Immature natural killer cell (primary cell): ENCODE measurements around the gene HSPB7. TPM values are rescaled to one million over a fixed set of nuclear protein-coding genes. Genes with fewer than 3 reads are reported as not detected.
"Not testable (repeated sequence)": the region's sequence is repeated elsewhere in the genome, so short reads cannot be mapped to it uniquely, and the experiment has no call there.

ENCODE experiments used
- DNase-seq, 3 donors: peaks; one replicate each; pipeline ENCODE4 v3.0.0; 2022; ENCODE audit warnings: mixed read lengths in 1 of 3
- H3K27ac Mint-ChIP-seq, 6 donors: one replicate each; pipeline ENCODE4 v1.8.0; 2020; ENCODE audit warnings: mixed read lengths in 6 of 6, mild to moderate bottlenecking in 5 of 6, inconsistent platforms in 4 of 6, moderate library complexity in 3 of 6
- H3K27me3 Mint-ChIP-seq, 3 donors: one replicate each; pipeline ENCODE4 v1.8.0; 2020 to 2021; ENCODE audit warnings: low read depth in 3 of 3, mild to moderate bottlenecking in 3 of 3, mixed read lengths in 3 of 3, moderate library complexity in 3 of 3, inconsistent platforms in 1 of 3
- H3K36me3 Mint-ChIP-seq, 3 donors: one replicate each; pipeline ENCODE4 v1.8.0; 2020; ENCODE audit warnings: mixed read lengths in 3 of 3, inconsistent platforms in 2 of 3, mild to moderate bottlenecking in 2 of 3
- H3K4me1 Mint-ChIP-seq, 2 donors: one replicate each; pipeline ENCODE4 v1.8.0; 2020; ENCODE audit warnings: inconsistent platforms in 2 of 2, mild to moderate bottlenecking in 2 of 2, mixed read lengths in 2 of 2, moderate library complexity in 1 of 2
- H3K4me3 Mint-ChIP-seq, 5 donors: one replicate each; pipeline ENCODE4 v1.8.0; 2020; ENCODE audit warnings: mild to moderate bottlenecking in 5 of 5, mixed read lengths in 5 of 5, inconsistent platforms in 3 of 5, moderate library complexity in 3 of 5
- H3K9me3 Mint-ChIP-seq, 6 donors: one replicate each; pipeline ENCODE4 v1.8.0; 2020; ENCODE audit warnings: mild to moderate bottlenecking in 6 of 6, mixed read lengths in 6 of 6, inconsistent platforms in 4 of 6, moderate library complexity in 3 of 6
- polyA plus RNA-seq, 3 donors: library from polyadenylated mRNA; unstranded; fragments of 300-500 nt; fragmentation: Illumina TruSeq; gene quantifications; one replicate each; pipeline ENCODE4 v1.2.3, GENCODE V29; 2021

Gene HSPB7
- not detected for polyA plus RNA-seq

- Mint-ChIP-seq H3K4me3 (no peak within 1 kb of the TSS), H3K4me1 (peaks cover under 1% of the 10 kb centered on the region in 2 donors), H3K27ac (no peak within 1 kb of the TSS), H3K9me3 (no peaks in the 10 kb centered on the region), H3K27me3 (peaks cover 0 to 1% (median 0%) of the 10 kb centered on the region in 3 donors), H3K36me3 (no peaks in the 10 kb centered on the region)
- DNase-seq: no peak
Observed at GRCh38 chr1:16017461-16018303, at the start of gene HSPB7. Gene HSPB7, minus strand, starts transcription at chr1:16018043. Its CDS starts 80 bp downstream, at chr1:16017963.

GRCh38 chr1:16067127-16067768 lies 49.4 kb upstream of the HSPB7 start:
- Mint-ChIP-seq H3K4me3 (no peak overlapping the region), H3K9me3 (no peaks in the 10 kb centered on the region), H3K4me1 (peaks cover 24 to 34% of the 10 kb centered on the region in 2 donors), H3K27ac (no peak overlapping the region), H3K36me3 (no peaks in the 10 kb centered on the region), H3K27me3 (peaks cover 5 to 7% (median 6%) of the 10 kb centered on the region in 3 donors)
- DNase-seq: no peak

- no peak overlapping the region for H3K4me3 Mint-ChIP-seq
Observed at GRCh38 chr1:16066245-16066644, 48.4 kb upstream of the HSPB7 start.

GRCh38 chr1:16065269-16065576 lies 47.4 kb upstream of the HSPB7 start:
- Mint-ChIP-seq H3K36me3 (no peaks in the 10 kb centered on the region), H3K4me1 (peaks cover 20 to 24% of the 10 kb centered on the region in 2 donors), H3K9me3 (no peaks in the 10 kb centered on the region), H3K4me3 (no peak overlapping the region), H3K27ac (no peak overlapping the region), H3K27me3 (peaks cover 2 to 8% (median 6%) of the 10 kb centered on the region in 3 donors)
- DNase-seq: no peak

More at GRCh38 chr1:16066245-16066644, 48.4 kb upstream of the HSPB7 start:
- no peaks in the 10 kb centered on the region for H3K36me3 Mint-ChIP-seq
- H3K27ac Mint-ChIP-seq: no peak overlapping the region
- peaks cover 22 to 34% of the 10 kb centered on the region in 2 donors for H3K4me1 Mint-ChIP-seq
- DNase-seq: no peak
- no peaks in the 10 kb centered on the region for H3K9me3 Mint-ChIP-seq
- peaks cover 2 to 7% (median 6%) of the 10 kb centered on the region in 3 donors for H3K27me3 Mint-ChIP-seq

GRCh38 chr1:16064536-16065268 lies 46.9 kb upstream of the HSPB7 start:
- no peaks in the 10 kb centered on the region for H3K36me3 Mint-ChIP-seq
- no peak for DNase-seq
- peaks cover 2 to 8% (median 6%) of the 10 kb centered on the region in 3 donors for H3K27me3 Mint-ChIP-seq
- H3K27ac Mint-ChIP-seq: peak overlapping the region in 2 of 6 donors; percentile 1 to 37
- no peaks in the 10 kb centered on the region for H3K9me3 Mint-ChIP-seq
- H3K4me1 Mint-ChIP-seq: peaks cover 16 to 19% of the 10 kb centered on the region in 2 donors
- H3K4me3 Mint-ChIP-seq: peak overlapping the region in 2 of 5 donors; percentile 4 to 7

GRCh38 chr1:16063921-16064320 lies 46.1 kb upstream of the HSPB7 start:
- Mint-ChIP-seq H3K27ac (no peak overlapping the region), H3K27me3 (peaks cover 0 to 8% (median 4%) of the 10 kb centered on the region in 3 donors), H3K9me3 (no peaks in the 10 kb centered on the region), H3K36me3 (no peaks in the 10 kb centered on the region), H3K4me3 (no peak overlapping the region), H3K4me1 (peaks cover 16 to 19% of the 10 kb centered on the region in 2 donors)
- DNase-seq: no peak

GRCh38 chr1:16063226-16063829 lies 45.5 kb upstream of the HSPB7 start:
- H3K4me3 Mint-ChIP-seq: no peak overlapping the region
- H3K27me3 Mint-ChIP-seq: peaks cover 0 to 8% (median 3%) of the 10 kb centered on the region in 3 donors
- no peak overlapping the region for H3K27ac Mint-ChIP-seq
- peaks cover 16 to 19% of the 10 kb centered on the region in 2 donors for H3K4me1 Mint-ChIP-seq
- no peaks in the 10 kb centered on the region for H3K36me3 Mint-ChIP-seq
- DNase-seq: no peak
- no peaks in the 10 kb centered on the region for H3K9me3 Mint-ChIP-seq

- not testable (repeated sequence) for H3K27me3 Mint-ChIP-seq, H3K4me3 Mint-ChIP-seq, H3K9me3 Mint-ChIP-seq, H3K27ac Mint-ChIP-seq, H3K36me3 Mint-ChIP-seq, DNase-seq
- peaks cover 16 to 19% of the 10 kb centered on the region in 2 donors for H3K4me1 Mint-ChIP-seq
Observed at GRCh38 chr1:16062687-16063075, 44.8 kb upstream of the HSPB7 start.

GRCh38 chr1:16061989-16062686 lies 44.3 kb upstream of the HSPB7 start:
- not testable (repeated sequence) for H3K36me3 Mint-ChIP-seq, H3K4me3 Mint-ChIP-seq, H3K27ac Mint-ChIP-seq, H3K9me3 Mint-ChIP-seq, DNase-seq, H3K27me3 Mint-ChIP-seq
- H3K4me1 Mint-ChIP-seq: peaks cover 16 to 19% of the 10 kb centered on the region in 2 donors

- no peak overlapping the region for H3K27ac Mint-ChIP-seq
- no peak overlapping the region for H3K4me3 Mint-ChIP-seq
- H3K9me3 Mint-ChIP-seq: no peaks in the 10 kb centered on the region
- peaks cover 16 to 19% of the 10 kb centered on the region in 2 donors for H3K4me1 Mint-ChIP-seq
- H3K36me3 Mint-ChIP-seq: no peaks in the 10 kb centered on the region
- H3K27me3 Mint-ChIP-seq: peaks cover 0 to 4% (median 3%) of the 10 kb centered on the region in 3 donors
- no peak for DNase-seq
Observed at GRCh38 chr1:16061266-16061665, 43.4 kb upstream of the HSPB7 start.

- not testable (repeated sequence) for H3K27me3 Mint-ChIP-seq, H3K27ac Mint-ChIP-seq, H3K4me3 Mint-ChIP-seq, H3K36me3 Mint-ChIP-seq, H3K9me3 Mint-ChIP-seq, H3K4me1 Mint-ChIP-seq, DNase-seq
Observed at GRCh38 chr1:16058394-16059120, 40.7 kb upstream of the HSPB7 start.

- H3K9me3 Mint-ChIP-seq, H3K27me3 Mint-ChIP-seq, DNase-seq, H3K4me1 Mint-ChIP-seq, H3K4me3 Mint-ChIP-seq, H3K27ac Mint-ChIP-seq, H3K36me3 Mint-ChIP-seq: not testable (repeated sequence)
Observed at GRCh38 chr1:16057314-16057915, 39.6 kb upstream of the HSPB7 start.
